Motor neuron (in vitro differentiated cells): ENCODE measurements around the gene SLC35F1. TPM values are rescaled to one million over a fixed set of nuclear protein-coding genes. Genes with fewer than 3 reads are reported as not detected.

ENCODE experiments used
- ATAC-seq, 8 experiments: fragments of 200-7000 bp; cut with Tn5 transposase; replicated peaks in 6 of 8; 2 replicates each; pipeline ENCODE4 v1.8.0; 2021; ENCODE audit warnings: mild to moderate bottlenecking in 8 of 8, moderate library complexity in 8 of 8
- H3K27ac ChIP-seq, 2 donors: fragments of 250-450 bp; sonication (Bioruptor Pico); 2 replicates each; pipeline ENCODE4 v1.9.0; 2021; ENCODE audit warnings: antibody characterized with exemption in 2 of 2, mild to moderate bottlenecking in 2 of 2, moderate library complexity in 1 of 2
- H3K4me1 ChIP-seq, 2 donors: fragments of 250-450 bp; sonication (Bioruptor Pico); replicated peaks in 1 of 2; 2 replicates each; pipeline ENCODE4 v1.6.1; 2021; ENCODE audit warnings: antibody characterized with exemption in 2 of 2, mild to moderate bottlenecking in 2 of 2, moderate library complexity in 1 of 2
- H3K4me3 ChIP-seq, 5 donors: fragments of 250-450 bp; sonication (Bioruptor Pico); 2 replicates each; pipeline ENCODE4 v1.9.0; 2021; ENCODE audit warnings: antibody characterized with exemption in 5 of 5, mild to moderate bottlenecking in 5 of 5, moderate library complexity in 4 of 5
- WGBS, 10 experiments: fragments of 450-650 bp; shearing (Covaris generic); methylation state at CpG; one replicate each; pipeline ENCODE4 v1.0.0; 2022; 5-methylcytosine and 5-hydroxymethylcytosine counted together
- in situ Hi-C, 9 experiments: fragments of 400-800 bp; cut with MboI; loops; one replicate each; pipeline ENCODE4 v1.15.0; 2021; ENCODE audit warnings: low sequenced_read_pairs in 9 of 9, low pct_unique_long_range_greater_than_20kb in 2 of 9; ENCODE audit not compliant: unreplicated experiment in 9 of 9
- total RNA-seq, 8 experiments: library from RNA; unstranded; fragments of 300-600 nt; gene quantifications; 2 replicates each; pipeline versions ENCODE4 v1.2.3 to v1.2.4, GENCODE V29; 2022

Gene SLC35F1
- total RNA-seq, 8 experiments from 2014 or later = 0.15 to 39.4 (median 30.9) TPM; not detected in 1

- Histone ChIP-seq H3K4me3 (no peak overlapping the region), H3K4me1 (peaks cover 23 to 35% of the 10 kb centered on the region in 2 donors), H3K27ac (peak overlapping the region in 1 of 2 donors; percentile 3)
- in situ Hi-C loops = no loop called here
- WGBS, 10 experiments = 0 to 62% (median 14%) methylated on average over 2 to 3 of the region's 3 CpGs; no CpG with 5 or more reads in 1 of the 10 experiments
- peak in 5 of 8 experiments; percentile 30 to 60 (median 52) for ATAC-seq
Measured at GRCh38 chr6:118197539-118197938, 290.5 kb downstream of the SLC35F1 start.

- peak in 6 of 8 experiments; percentile 24 to 61 (median 44) for ATAC-seq
- no peak overlapping the region for H3K27ac ChIP-seq
- in situ Hi-C loops = no loop called here
- WGBS, 10 experiments = 0 to 33% (median 17%) methylated on average over 1 of the region's 1 CpG; no CpG with 5 or more reads in 7 of the 10 experiments
- H3K4me1 ChIP-seq = peaks cover 27 to 42% of the 10 kb centered on the region in 2 donors
- no peak overlapping the region for H3K4me3 ChIP-seq
Measured at GRCh38 chr6:118198746-118199145, 291.7 kb downstream of the SLC35F1 start.

GRCh38 chr6:118200160-118200559 is 293.1 kb downstream of the SLC35F1 start:
- Histone ChIP-seq H3K27ac (no peak overlapping the region), H3K4me1 (peaks cover 31 to 35% of the 10 kb centered on the region in 2 donors), H3K4me3 (no peak overlapping the region)
- WGBS, 10 experiments = 14 to 100% (median 93%) methylated on average over 1 of the region's 1 CpG; no CpG with 5 or more reads in 6 of the 10 experiments
- in situ Hi-C loops = no loop called here
- ATAC-seq = peak in 2 of 8 experiments; percentile 68 to 72

GRCh38 chr6:118202517-118202916 is 295.5 kb downstream of the SLC35F1 start:
- peak in 1 of 8 experiments; percentile 7 for ATAC-seq
- Histone ChIP-seq H3K27ac (no peak overlapping the region), H3K4me3 (no peak overlapping the region), H3K4me1 (peaks cover 19 to 21% of the 10 kb centered on the region in 2 donors)
- in situ Hi-C loops = no loop called here
- WGBS, 10 experiments = 40 to 100% (median 75%) methylated on average over 1 of the region's 1 CpG; no CpG with 5 or more reads in 5 of the 10 experiments

GRCh38 chr6:118203545-118203944 is 296.5 kb downstream of the SLC35F1 start:
- in situ Hi-C loops = no loop called here
- H3K4me3 ChIP-seq = no peak overlapping the region
- H3K4me1 ChIP-seq = peaks cover 14 to 22% of the 10 kb centered on the region in 2 donors
- ATAC-seq = peak in 5 of 8 experiments; percentile 48 to 82 (median 60)
- no peak overlapping the region for H3K27ac ChIP-seq

GRCh38 chr6:118206221-118206620 is 299.2 kb downstream of the SLC35F1 start:
- peaks cover 7 to 15% of the 10 kb centered on the region in 2 donors for H3K4me1 ChIP-seq
- no peak overlapping the region for H3K4me3 ChIP-seq
- ATAC-seq = no peak
- WGBS, 10 experiments = 0 to 100% (median 36%) methylated on average over 1 of the region's 1 CpG; no CpG with 5 or more reads in 4 of the 10 experiments
- no peak overlapping the region for H3K27ac ChIP-seq
- in situ Hi-C loops = no loop called here

GRCh38 chr6:118207947-118208346 is 300.9 kb downstream of the SLC35F1 start:
- 0 to 100% (median 86%) methylated on average over 1 to 8 of the region's 10 CpGs; no CpG with 5 or more reads in 2 of the 10 experiments for WGBS, 10 experiments
- Histone ChIP-seq H3K27ac (no peak overlapping the region), H3K4me1 (peaks cover 7 to 15% of the 10 kb centered on the region in 2 donors), H3K4me3 (no peak overlapping the region)
- ATAC-seq = no peak
- in situ Hi-C loops = no loop called here

- no peak for ATAC-seq
- Histone ChIP-seq H3K4me3 (no peak overlapping the region), H3K27ac (no peak overlapping the region), H3K4me1 (peaks cover 0 to 6% of the 10 kb centered on the region in 2 donors)
- WGBS, 10 experiments = 60 to 80% (median 68%) methylated on average over 2 to 4 of the region's 4 CpGs; no CpG with 5 or more reads in 7 of the 10 experiments
- in situ Hi-C loops = no loop called here
Measured at GRCh38 chr6:118212451-118213173, 305.5 kb downstream of the SLC35F1 start.

- no peak for ATAC-seq
- WGBS, 10 experiments = 75 to 100% (median 86%) methylated on average over 1 to 5 of the region's 5 CpGs; no CpG with 5 or more reads in 1 of the 10 experiments
Measured at GRCh38 chr6:118215269-118215668, 308.2 kb downstream of the SLC35F1 start.

GRCh38 chr6:118216751-118217150 is 309.7 kb downstream of the SLC35F1 start:
- H3K4me1 ChIP-seq = no peaks in the 10 kb centered on the region
- H3K27ac ChIP-seq = no peak overlapping the region
- peak in 2 of 8 experiments; percentile 85 to 95 for ATAC-seq
- no peak overlapping the region for H3K4me3 ChIP-seq
- 0 to 93% (median 83%) methylated on average over 1 to 2 of the region's 2 CpGs; no CpG with 5 or more reads in 1 of the 10 experiments for WGBS, 10 experiments
- in situ Hi-C loops = no loop called here

More at GRCh38 chr6:118215269-118215668, 308.2 kb downstream of the SLC35F1 start:
- Histone ChIP-seq H3K4me1 (no peaks in the 10 kb centered on the region), H3K4me3 (no peak overlapping the region), H3K27ac (no peak overlapping the region)
- in situ Hi-C loops = no loop called here

GRCh38 chr6:118218156-118218555 is 311.1 kb downstream of the SLC35F1 start:
- in situ Hi-C loops = no loop called here
- ATAC-seq = no peak
- 6 to 89% (median 67%) methylated on average over 1 to 2 of the region's 2 CpGs; no CpG with 5 or more reads in 3 of the 10 experiments for WGBS, 10 experiments
- Histone ChIP-seq H3K27ac (no peak overlapping the region), H3K4me3 (no peak overlapping the region), H3K4me1 (no peaks in the 10 kb centered on the region)

GRCh38 chr6:118220429-118221128 is 313.5 kb downstream of the SLC35F1 start:
- Histone ChIP-seq H3K4me3 (no peak overlapping the region), H3K27ac (no peak overlapping the region), H3K4me1 (no peaks in the 10 kb centered on the region)
- WGBS, 10 experiments = 5 to 91% (median 67%) methylated on average over 1 to 2 of the region's 2 CpGs; no CpG with 5 or more reads in 4 of the 10 experiments
- ATAC-seq = peak in 1 of 8 experiments; percentile 28
- in situ Hi-C loops = no loop called here

GRCh38 chr6:118223316-118223715 is 316.3 kb downstream of the SLC35F1 start:
- WGBS, 10 experiments = 0 to 100% (median 78%) methylated on average over 1 to 3 of the region's 3 CpGs
- no peak for ATAC-seq
- H3K27ac ChIP-seq = no peak overlapping the region
- no peaks in the 10 kb centered on the region for H3K4me1 ChIP-seq
- H3K4me3 ChIP-seq = no peak overlapping the region
- in situ Hi-C loops = no loop called here
